SU-DHL-6 (cell line): ENCODE data around the gene CGB5.

ENCODE experiments used
- H2AFZ ChIP-seq: fragments of 200-600 bp; sonication (generic); 2 replicates; pipeline ENCODE4 v1.6.1; 2014; ENCODE audit warnings: low read depth, mild to moderate bottlenecking, moderate library complexity, mixed read lengths, antibody characterized with exemption, low read length; ENCODE audit not compliant: severe bottlenecking
- H3F3A ChIP-seq: fragments of 200-600 bp; shearing (Covaris generic); 2 replicates; pipeline ENCODE4 v1.6.0; 2016; ENCODE audit warnings: antibody characterized with exemption, mild to moderate bottlenecking; ENCODE audit not compliant: insufficient read depth
- H3K27ac ChIP-seq: fragments of 200-600 bp; sonication (generic); 2 replicates; pipeline ENCODE4 v1.5.1; 2016; ENCODE audit warnings: low read depth, mild to moderate bottlenecking, low read length, moderate library complexity, mixed read lengths
- H3K27me3 ChIP-seq: fragments of 200-600 bp; sonication (generic), shearing (Covaris generic); 2 replicates; pipeline ENCODE4 v1.6.0; 2014; ENCODE audit warnings: mild to moderate bottlenecking, low read length
- H3K36me3 ChIP-seq: fragments of 200-600 bp; sonication (generic); 2 replicates; pipeline ENCODE4 v1.6.1; 2014; ENCODE audit warnings: mild to moderate bottlenecking, low read length, mixed read lengths
- H3K4me2 ChIP-seq: fragments of 300-600, 200-600 bp; shearing (Covaris generic), sonication (generic); 2 replicates; pipeline ENCODE4 v1.6.0; 2014; ENCODE audit warnings: low read length, low read depth, mild to moderate bottlenecking; ENCODE audit not compliant: poor library complexity, severe bottlenecking
- H3K4me3 ChIP-seq: fragments of 200-600 bp; sonication (generic); 2 replicates; pipeline ENCODE4 v1.5.1; 2014; ENCODE audit warnings: antibody characterized with exemption, low read length, mild to moderate bottlenecking, mixed read lengths; ENCODE audit not compliant: insufficient read depth, poor library complexity, severe bottlenecking
- H3K79me2 ChIP-seq: fragments of 200-600 bp; sonication (generic); 2 replicates; pipeline ENCODE4 v1.6.1; 2014; ENCODE audit warnings: mild to moderate bottlenecking, low read length, moderate library complexity; ENCODE audit not compliant: insufficient read depth
- H3K9ac ChIP-seq: fragments of 200-600 bp; sonication (generic); 2 replicates; pipeline ENCODE4 v1.7.0; 2014; ENCODE audit warnings: mild to moderate bottlenecking, low read length
- H3K9me2 ChIP-seq: fragments of 200-600 bp; sonication (generic); replicated peaks from 2 replicates; pipeline ENCODE4 v1.6.1; 2014; ENCODE audit warnings: low read length; ENCODE audit not compliant: insufficient read depth
- H3K9me3 ChIP-seq: fragments of 200-600 bp; sonication (generic); 2 replicates; pipeline ENCODE4 v1.6.1; 2014; ENCODE audit warnings: low read length, mixed read lengths; ENCODE audit not compliant: insufficient read depth
- H4K20me1 ChIP-seq: fragments of 200-600 bp; sonication (generic); 2 replicates; pipeline ENCODE4 v1.6.1; 2014; ENCODE audit warnings: low read depth, mild to moderate bottlenecking, antibody characterized with exemption, low read length, moderate library complexity, mixed read lengths
- CTCF ChIP-seq: fragments of 200-600 bp; sonication (generic); IDR thresholded peaks from one replicate; pipeline ENCODE4 v1.5.1; 2017; ENCODE audit warnings: antibody characterized with exemption, mild to moderate bottlenecking, low read length, moderate library complexity; ENCODE audit not compliant: insufficient read depth, poor library complexity, severe bottlenecking
- EZH2phosphoT487 ChIP-seq: fragments of 200-600 bp; sonication (generic), shearing (Covaris generic); conservative IDR thresholded peaks from 2 replicates; pipeline ENCODE4 v1.6.1; 2018; ENCODE audit warnings: mild to moderate bottlenecking, antibody characterized with exemption, low read length, moderate library complexity, mixed read lengths

The CGB5 gene

GRCh38 chr19:49085020-49085867 is 41.6 kb downstream of the CGB5 start, which contains the start of gene SNRNP70:
TSS of gene SNRNP70 (plus strand) at chr19:49085451. CDS start at chr19:49086415, 964 bp downstream.
- H3K36me3 ChIP-seq, result peaks cover 23% of the 10 kb centered on the region
- peak within 1 kb of the TSS; percentile 94 for H3K4me2 ChIP-seq
- TF ChIP-seq EZH2phosphoT487 (no peak), CTCF (no peak)
- H3K27ac ChIP-seq, result peak within 1 kb of the TSS; percentile 62
- no peaks in the 10 kb centered on the region for H3K27me3 ChIP-seq
- H3K4me3 ChIP-seq, result peak within 1 kb of the TSS; percentile 95
- H3K9me2 ChIP-seq, result no peaks in the 10 kb centered on the region
- H3K9ac ChIP-seq, result peak within 1 kb of the TSS; percentile 79
- H4K20me1 ChIP-seq, result peaks cover 27% of the 10 kb centered on the region
- H3F3A ChIP-seq, result no peaks in the 10 kb centered on the region
- H2AFZ ChIP-seq, result peak within 1 kb of the TSS; percentile 78
- no peaks in the 10 kb centered on the region for H3K9me3 ChIP-seq
- peaks cover 50% of the 10 kb centered on the region for H3K79me2 ChIP-seq

- H3K9me3 ChIP-seq, result no peaks in the 10 kb centered on the region
- peak overlapping the region; percentile 95 for H3K4me3 ChIP-seq
- no peaks in the 10 kb centered on the region for H3F3A ChIP-seq
- H3K4me2 ChIP-seq, result peak overlapping the region; percentile 94
- no peak for TF ChIP-seq CTCF
- TF ChIP-seq EZH2phosphoT487, result no peak
- H3K36me3 ChIP-seq, result peaks cover 26% of the 10 kb centered on the region
- H3K27me3 ChIP-seq, result no peaks in the 10 kb centered on the region
- peaks cover 56% of the 10 kb centered on the region for H3K79me2 ChIP-seq
- H3K9ac ChIP-seq, result peak overlapping the region; percentile 79
- peaks cover 27% of the 10 kb centered on the region for H4K20me1 ChIP-seq
- no peak overlapping the region for H2AFZ ChIP-seq
- H3K27ac ChIP-seq, result peak overlapping the region; percentile 62
- no peaks in the 10 kb centered on the region for H3K9me2 ChIP-seq
Observed at GRCh38 chr19:49085868-49086232, 42.2 kb downstream of the CGB5 start.

- peaks cover 27% of the 10 kb centered on the region for H3K36me3 ChIP-seq
- H3K79me2 ChIP-seq, result peaks cover 60% of the 10 kb centered on the region
- no peak for TF ChIP-seq EZH2phosphoT487
- TF ChIP-seq CTCF, result no peak
- peak overlapping the region; percentile 95 for H3K4me3 ChIP-seq
- peak overlapping the region; percentile 94 for H3K4me2 ChIP-seq
- no peaks in the 10 kb centered on the region for H3K27me3 ChIP-seq
- no peak overlapping the region for H3K27ac ChIP-seq
- H4K20me1 ChIP-seq, result peaks cover 27% of the 10 kb centered on the region
- peak overlapping the region; percentile 79 for H3K9ac ChIP-seq
- no peaks in the 10 kb centered on the region for H3K9me2 ChIP-seq
- H3K9me3 ChIP-seq, result no peaks in the 10 kb centered on the region
- no peak overlapping the region for H2AFZ ChIP-seq
- H3F3A ChIP-seq, result no peaks in the 10 kb centered on the region
Observed at GRCh38 chr19:49086296-49086695, 42.6 kb downstream of the CGB5 start.
